HG02938 (cell line): ENCODE results near the gene NCOA6.
"Not testable (repeated sequence)": the region's sequence is repeated elsewhere in the genome, so short reads cannot be mapped to it uniquely, and the experiment has no call there.

Source experiments
- ATAC-seq: cut with Tn5 transposase; IDR thresholded peaks from one replicate; pipeline ENCODE4 v1.9.1; 2021; ENCODE audit warnings: mild to moderate bottlenecking, moderate library complexity; ENCODE audit not compliant: unreplicated experiment

NCOA6 gene

DNA sequence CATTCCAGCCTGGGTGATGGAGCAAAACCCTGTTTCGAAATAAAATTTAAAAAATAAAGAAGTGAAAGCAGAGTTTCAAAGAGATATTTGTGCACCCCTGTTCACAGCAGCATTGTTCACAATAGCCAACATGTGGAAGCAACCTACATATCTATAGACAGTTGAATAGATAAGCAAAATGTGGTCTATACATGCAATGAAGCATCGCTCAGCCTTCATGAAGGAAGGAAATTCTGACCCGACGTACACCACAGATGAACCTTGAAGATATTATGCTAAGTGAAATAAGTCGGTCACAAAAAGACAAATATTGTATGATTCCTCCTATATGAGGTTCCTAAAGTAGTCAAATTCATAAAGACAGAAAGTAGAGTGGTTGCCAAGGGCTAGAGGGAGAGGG, 6.5 kb upstream of the NCOA6 start:
- no peak for ATAC-seq

DNA sequence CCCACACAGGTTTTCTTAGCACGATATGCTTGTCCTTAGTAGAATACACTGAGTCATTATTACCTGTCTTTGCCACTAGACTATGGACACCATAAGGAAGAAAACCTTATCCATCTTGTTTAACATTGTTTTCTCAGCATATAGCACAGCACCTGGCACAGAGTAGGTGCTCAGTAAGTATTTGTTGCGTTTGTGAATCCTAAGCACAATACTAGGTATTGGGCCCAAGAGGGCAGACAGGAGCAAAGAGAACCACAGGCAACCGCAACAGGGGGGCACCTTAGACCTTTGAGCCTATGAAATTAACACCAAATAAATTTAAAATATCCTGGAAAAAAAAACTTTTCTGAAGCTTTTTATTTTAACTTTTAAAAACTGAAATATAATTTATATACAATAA, 3.7 kb upstream of the NCOA6 start:
- ATAC-seq = no peak

DNA sequence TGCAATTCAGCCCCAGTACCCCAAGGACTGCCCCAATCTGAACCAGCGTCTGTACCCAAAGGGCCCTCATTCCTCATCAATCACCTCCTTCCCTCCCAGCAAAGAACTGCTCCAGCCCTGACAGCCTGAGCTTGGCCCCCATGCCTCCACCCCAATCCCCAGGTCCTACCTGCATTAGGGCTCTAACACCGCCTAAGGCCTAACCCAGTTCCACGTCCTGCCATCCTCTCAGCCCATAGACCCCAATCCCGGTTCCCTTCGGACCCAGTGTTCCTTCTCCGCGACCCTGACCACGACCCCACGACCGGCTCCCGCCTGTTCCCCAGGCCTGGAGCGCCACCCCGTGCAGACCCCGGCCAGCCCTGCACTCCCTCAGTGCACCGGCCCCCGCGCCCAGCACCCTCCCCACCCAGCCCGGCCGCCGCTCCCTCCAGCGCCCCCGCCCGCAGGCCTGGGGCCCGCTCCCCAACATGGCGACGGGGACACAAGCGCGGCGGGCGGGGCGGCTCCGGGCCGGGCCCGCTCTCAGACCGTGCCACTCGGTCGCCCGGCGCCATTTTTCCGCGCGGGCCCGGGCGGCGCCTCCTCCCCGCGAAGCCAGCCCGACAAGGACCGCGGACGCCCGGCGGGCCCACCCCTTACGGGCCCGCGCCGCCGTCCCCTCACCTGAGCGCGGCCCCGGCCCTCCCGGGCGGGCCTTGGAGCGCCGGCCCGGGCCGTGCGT, 483 bp downstream of the NCOA6 start:
- ATAC-seq = peak; percentile 65

DNA sequence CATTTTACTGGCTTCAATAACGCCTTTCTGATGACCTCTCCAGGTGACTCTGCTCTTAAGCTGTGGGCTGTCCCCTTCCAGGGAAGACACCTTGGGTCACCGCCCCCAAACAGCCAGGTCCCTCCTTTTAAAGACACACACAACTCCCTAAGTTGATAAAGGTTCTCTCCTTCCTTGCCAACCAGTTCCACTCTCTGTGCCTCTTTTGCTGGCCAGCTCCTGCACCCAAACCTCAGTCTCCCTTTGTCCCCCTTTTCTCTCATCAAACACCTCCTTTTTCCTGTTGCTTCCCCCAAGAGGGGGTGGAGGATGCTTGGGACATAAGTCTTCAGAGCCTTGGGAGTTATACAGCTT, 1.0 kb downstream of the NCOA6 start:
- no peak for ATAC-seq

DNA sequence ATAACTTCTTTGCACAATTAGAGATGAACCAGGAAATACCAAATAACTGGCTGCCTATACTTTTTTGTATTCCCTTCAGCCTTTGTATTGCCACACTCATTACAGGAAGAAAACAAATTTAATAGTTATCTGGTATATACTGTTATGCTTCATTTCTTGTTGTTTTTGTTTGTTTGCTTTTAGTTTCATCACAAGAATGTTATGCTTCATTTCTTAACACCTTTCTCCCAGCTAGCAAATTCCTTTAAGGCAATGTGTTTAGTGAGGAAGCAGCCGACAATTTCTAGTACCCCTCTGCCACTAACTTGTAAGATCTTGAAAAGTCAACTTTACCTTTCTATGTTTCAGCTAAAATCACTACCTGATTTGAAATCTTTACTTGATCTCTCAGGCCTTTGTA, 1.4 kb downstream of the NCOA6 start:
- no peak for ATAC-seq

DNA sequence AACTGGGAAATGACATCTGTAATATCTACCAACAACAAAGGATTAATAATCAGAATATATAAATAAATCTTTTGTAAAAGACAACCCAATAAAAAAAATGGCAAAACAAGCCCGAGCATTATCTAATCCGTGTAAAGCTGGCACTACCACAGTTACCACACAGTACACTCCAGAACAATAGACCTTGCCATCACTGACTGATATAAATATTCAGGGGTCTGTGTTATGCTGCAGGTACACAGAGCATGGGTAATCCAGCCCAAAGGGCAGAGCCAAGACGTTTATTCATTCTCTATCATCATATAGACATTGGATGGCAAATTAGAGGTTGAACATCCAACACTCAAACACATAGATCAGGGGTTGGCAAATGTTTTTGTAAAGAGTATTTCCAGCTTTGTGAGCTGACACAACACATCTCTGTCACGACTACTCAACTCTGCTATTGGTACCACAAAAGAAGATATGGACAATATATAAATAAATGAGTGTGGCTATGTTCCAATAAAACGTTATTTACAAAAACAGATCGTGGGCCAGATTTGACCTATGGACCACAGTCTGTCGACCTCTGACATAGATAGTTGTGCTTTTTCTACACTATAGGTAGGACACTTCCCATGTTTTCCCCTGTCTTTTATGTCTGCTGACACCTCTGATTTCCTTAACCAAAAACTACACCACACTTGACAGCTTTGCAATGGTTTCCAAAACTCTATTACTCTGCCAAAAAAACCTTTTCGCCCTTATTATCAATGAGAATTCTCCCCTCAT, 4.5 kb downstream of the NCOA6 start:
- ATAC-seq = no peak

DNA sequence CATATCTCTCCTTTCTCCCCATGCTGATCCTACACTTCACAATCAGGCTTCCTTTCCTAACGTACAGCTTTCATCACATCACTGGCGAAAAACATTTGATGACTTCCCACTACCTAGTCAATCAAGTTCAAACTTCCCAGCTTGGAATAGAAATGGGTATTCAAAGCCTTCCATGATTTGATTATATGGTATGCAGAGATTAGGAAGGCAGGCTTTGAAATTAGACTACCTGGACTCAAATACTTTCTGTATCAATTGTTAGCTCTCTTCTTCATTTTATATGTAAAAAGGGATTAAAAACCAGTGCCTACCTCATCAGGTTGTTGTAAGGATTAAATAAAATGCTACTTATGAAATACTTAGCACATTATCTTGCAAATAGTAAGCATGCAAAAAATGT, 7.7 kb downstream of the NCOA6 start:
- ATAC-seq = no peak

DNA sequence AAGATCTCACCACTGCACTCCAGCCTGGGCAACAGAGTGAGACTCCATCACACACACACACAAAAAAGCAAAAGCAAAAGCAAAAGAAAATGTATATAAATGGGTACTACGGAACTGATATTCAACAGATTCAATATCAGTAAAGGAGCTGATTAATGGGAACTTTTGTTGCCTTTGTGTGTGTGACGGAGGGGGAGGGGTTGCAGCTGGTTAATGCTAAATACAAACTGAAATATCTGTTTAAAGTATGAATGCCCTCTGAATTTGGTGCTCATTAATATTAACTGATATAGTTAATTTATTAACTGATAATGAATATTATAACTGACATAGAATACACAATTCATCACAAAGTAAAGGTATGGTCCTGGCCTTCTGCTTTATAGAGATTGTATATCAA, 8.4 kb downstream of the NCOA6 start:
- ATAC-seq = no peak

DNA sequence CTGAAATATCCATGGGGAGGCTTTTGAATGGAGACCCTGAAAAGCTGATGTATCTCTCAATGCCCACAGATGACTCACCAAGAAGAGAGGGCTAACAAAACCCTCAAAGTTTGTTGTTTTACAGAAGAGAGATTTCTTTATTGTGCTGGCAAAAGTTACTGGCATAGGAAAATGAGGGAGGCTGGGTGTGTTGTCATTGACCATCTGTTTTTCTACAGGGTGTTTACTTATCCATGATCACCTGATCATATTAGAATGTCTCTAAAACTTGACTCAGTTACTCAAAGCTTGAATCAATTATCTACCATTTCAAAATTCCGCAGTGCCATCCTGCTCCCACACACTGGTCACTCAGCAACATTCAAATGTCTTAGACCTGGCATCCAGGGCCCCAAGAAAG, 9.8 kb downstream of the NCOA6 start:
- ATAC-seq = no peak

DNA sequence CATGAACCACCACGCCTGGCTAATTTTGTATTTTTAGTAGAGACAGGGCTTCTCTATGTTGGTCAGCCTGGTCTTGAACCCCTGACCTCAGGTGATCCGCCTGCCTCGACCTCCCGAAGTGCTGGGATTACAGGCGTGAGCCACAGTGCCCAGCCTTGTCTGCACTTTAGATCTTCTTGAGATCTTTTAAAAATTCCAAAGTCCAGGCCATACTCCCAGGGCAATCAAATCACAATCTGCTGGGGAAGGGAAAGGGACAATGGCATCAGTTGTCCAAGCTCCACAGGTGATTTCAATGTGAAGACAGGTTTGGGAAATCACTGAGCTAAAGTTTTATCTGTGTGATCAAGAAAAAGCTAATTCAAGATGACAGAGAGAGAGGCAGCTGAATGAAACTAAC, 16.9 kb downstream of the NCOA6 start:
- no peak for ATAC-seq

DNA sequence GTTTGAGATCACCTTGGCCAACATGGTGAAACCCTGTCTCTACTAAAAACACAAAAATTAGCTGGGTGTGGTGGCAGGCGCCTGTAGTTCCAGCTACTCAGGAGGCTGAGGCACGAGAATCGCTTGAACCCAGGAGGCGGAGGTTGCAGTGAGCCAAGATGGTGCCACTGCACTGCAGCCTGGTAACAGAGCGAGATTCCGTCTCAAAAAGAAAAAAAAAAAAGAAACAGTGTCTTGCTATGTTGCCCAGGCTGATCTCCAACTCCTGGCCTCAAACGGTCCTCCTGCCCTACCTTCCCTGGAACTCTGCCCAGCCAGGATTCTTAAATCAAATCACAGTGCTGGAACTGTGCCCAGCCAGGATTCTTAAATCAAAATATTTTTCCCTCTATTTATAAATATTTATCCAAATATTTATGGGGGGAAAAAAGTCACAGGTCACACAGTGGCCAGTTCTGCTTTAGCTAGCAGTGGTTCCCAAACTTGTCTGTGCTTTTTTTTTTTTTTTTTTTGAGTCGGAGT, 17.4 kb downstream of the NCOA6 start:
- not testable (repeated sequence) for ATAC-seq

DNA sequence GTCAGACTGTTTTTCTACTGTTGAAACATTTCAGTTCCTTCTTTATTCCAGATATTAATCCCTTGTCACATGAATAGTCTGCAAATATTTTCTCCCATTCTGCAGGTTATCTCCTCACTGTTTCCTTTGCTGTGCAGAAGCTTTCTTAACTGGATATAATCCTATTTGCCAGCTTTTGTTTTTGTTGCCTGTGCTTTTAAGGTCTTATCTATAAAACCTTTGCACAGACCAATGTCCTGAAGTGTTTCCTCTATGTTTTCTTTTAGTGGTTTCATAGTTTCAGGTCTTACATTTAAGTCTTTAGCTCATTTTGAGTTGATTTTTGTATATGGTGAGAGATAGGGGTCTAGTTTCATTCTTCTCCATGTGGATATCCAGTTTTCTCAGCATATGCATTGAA, 19.2 kb downstream of the NCOA6 start:
- no peak for ATAC-seq

DNA sequence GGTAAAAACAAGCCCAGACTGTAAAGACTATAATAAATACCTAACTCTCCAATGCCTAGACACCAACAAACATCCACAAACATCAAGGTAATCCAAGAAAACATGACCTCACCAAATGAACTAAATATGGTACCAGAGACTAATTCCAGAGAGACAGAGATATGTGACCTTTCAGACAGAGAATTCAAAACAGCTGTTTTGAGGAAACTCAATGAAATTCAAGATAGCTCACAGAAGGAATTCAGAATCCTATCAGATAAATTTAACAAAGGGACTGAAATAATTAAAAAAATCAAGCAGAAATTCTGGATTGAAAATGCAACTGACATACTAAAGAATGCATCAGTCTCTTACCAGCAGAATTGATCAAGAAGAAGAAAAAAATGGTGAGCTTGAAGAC, 26.6 kb downstream of the NCOA6 start:
- ATAC-seq = no peak

DNA sequence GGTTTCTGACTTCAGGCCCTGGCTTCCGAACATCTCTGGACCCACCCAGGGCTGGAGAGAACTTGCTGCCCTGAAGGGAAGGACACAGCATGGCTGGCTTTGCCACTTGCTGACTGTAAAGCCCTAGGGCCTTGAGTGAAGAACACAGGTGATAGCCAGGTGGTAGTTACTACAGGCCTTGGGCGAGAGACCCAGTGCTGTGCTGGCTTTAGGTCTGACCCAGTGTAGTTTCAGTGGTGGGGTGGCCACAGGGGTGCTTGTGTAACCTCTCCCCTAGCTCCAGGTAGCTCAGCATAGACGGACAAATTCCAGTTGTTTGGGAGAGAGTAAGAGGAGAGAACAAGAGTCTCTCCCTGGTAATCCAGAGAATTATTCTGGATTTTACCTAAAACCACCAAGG, 27.1 kb downstream of the NCOA6 start:
- ATAC-seq = no peak

DNA sequence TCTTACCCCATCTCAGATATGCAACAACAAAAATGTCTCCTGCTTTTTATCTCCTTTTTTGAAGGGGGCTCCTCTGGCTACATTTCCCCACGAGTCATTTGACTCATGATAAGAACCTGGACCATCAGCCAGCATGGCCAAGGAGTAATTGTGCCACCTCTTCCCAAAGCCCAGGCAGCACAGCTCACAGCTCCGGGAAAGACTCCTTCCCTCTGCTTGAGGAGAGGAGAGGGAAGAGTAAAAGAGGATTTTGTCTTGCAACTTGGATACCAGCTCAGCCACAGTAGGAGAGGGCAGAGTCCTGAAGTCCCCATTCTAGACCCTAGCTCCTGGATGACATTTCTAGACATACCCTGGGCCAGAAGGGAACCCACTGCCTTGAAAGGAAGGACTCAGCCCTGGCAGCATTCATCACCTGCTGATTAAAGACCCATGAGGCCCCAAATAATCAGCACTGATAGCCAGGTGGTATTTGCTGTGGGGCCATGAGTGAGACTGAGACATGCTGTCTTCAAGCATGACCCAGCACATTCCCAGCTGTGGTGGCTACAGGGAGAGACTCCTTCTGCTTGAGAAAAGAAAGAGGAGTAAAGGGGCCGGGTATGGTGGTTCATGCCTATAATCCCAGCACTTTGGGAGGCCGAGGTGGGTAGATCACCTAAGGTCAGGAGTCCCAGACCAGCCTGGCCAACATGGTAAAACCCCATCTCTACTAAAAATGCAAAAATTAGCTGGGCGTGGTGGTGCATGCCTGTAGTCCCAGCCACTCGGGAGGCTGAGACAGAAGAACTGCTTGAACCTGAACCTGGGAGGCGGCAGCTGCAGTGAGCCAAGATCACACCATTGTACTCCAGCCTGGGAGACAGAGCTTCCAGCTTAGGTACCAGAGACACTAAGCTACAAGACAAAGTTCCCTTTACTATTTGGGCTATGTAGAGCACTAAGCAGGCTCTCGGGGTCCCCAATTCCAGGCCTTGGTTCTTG, 28.1 kb downstream of the NCOA6 start:
- no peak for ATAC-seq

DNA sequence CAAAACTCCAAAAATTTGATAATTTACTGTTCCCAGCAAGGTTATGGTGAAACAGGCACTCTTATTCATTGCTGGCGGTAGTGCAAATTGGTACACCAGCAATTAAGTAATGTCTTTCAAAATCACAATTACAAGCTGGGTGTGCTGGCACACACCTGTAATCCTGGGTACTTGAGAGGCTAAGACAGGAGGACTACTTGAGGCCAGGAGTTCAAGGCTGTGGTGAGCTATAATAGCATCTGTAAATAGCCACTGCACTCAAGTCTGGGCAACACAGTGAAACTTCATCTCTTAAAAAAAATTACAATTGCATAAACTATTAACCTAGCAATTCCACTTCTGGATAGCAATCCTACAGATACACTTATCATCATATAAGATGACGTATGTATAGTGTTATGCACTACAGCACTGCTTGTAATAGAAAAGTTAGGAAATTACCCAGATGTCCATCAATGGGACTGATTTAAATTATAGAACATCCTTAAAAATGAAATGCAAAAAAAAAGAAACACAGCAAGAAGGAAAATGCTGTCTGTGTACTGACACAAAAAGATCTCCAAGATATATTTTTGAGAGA, 31.4 kb downstream of the NCOA6 start:
- no peak for ATAC-seq

DNA sequence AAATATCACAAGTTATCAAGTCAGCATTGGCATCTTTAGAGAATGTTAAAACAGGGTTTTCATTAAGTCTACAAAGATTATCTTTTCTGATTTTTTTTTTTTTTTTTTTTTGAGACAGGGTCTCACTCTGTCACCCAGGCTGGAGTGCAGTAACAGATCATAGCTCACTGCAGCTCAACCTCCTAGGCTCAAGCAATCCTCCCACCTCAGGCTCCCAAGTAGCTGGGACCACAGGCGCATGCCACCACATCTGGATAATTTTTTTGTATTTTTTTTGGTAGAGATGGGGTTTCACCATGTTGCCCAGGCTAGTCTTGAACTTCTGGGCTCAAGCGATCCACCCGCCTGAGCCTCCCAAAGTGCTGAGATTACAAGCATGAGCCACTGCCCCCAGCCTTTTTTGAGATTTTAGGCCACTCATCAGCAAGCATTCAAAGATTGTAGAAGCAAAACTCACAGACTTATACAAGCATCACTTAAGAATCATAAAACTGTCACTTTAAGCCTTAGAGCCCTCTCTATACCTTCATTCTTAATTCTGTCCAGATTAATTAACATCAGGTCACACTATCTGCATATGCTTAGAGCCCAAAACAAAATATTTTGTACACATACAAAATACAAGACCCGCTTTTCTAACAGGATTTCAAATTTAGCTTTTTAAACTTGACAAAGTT, 32.6 kb downstream of the NCOA6 start:
- ATAC-seq = no peak

DNA sequence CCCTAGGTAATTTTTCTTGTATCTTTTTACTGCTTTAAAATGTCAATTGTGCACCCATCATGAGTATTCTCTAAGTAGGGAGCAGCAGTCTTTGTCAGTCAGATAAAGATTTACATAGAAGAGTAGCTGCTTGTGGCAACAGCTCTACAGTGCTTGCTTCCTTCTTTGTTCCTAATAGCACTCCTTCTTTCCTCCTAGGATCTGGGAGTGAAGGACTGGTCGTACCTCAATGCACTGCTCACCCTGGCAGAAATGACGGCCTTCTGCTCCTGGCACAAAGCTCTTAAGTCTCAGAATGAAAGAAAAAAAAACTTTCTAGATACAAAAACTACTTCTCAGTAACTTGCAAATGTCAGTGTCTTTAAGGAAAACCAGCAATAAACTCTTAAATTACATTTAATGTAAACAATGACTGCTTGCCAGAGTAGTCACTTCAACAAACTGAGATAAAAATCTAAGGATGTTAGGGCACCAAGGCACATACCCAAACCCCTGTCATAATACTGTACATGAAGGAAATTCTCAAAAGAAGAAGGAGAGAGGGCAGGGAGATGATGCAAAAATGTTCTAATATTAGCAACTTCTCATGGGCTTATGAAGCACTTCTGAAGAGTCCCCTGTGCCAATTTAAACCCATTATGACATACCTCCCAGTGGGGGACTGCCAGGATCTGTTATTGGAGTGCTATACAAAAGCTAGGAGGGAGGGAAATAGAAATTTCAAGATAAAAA, 34.0 kb downstream of the NCOA6 start:
- ATAC-seq = no peak

DNA sequence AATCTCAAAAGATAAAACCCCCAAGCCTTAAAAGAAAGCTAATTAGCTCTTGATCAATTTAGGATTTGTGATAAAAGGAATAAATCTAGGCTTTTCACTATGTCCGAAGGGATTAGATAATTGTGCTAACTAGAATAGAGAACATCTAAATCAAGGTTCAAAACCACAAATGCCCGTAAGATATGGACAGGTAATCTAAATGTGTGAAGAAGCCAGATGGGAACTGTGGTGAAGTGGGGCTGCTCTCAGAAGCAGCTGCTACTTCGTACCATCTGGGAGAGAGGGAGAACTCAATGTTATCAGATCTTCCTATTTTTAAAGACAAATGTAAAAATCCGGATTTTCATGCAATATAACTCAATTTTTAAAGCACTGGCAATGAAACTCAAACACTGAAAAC, 44.2 kb downstream of the NCOA6 start:
- no peak for ATAC-seq

DNA sequence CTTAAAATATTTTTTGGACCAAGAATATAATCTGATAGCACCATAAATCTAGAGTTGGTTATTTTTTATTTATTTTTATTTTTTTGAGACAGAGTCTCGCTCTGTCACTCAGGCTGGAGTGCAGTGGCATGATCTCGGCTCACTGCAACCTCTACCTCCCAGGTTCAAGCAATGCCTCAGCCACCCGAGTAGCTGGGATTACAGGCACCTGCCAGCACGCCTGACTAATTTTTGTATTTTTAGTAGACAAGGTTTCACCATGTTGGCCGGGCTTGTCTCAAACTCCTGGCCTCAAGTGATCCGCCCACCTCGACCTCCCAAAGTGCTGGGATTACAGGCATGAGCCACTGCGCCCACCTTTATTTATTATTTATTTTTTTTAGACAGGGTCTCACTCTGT, 45.2 kb downstream of the NCOA6 start:
- not testable (repeated sequence) for ATAC-seq
